Mononuclear cell (primary cell): ENCODE results near the gene EPB41L4B. TPM values are rescaled to one million over a fixed set of nuclear protein-coding genes. Genes with fewer than 3 reads are reported as not detected.

Source experiments
- H3K27me3 ChIP-seq: 2 replicates; pipeline ENCODE4 v1.6.0; 2011; ENCODE audit warnings: low read length, control low read depth; ENCODE audit not compliant: insufficient read depth
- H3K4me1 ChIP-seq: 2 replicates; pipeline ENCODE4 v1.5.1; 2011; ENCODE audit warnings: mild to moderate bottlenecking, low read length, control low read depth; ENCODE audit not compliant: insufficient read depth
- H3K4me3 ChIP-seq: 2 replicates; pipeline ENCODE4 v1.5.1; 2011; ENCODE audit warnings: mild to moderate bottlenecking, low read length, moderate library complexity
- H3K9me3 ChIP-seq: 2 replicates; pipeline ENCODE4 v1.5.1; 2011; ENCODE audit warnings: low read depth, mild to moderate bottlenecking, control low read depth, low read length
- total RNA-seq: library from RNA; depleted of rRNA; stranded (reverse); fragments of >200 nt; gene quantifications from one replicate; pipeline ENCODE4 v1.2.3, GENCODE V29; 2012

The EPB41L4B gene
- total RNA-seq, 1 donor: not detected

- Histone ChIP-seq H3K9me3 (no peaks in the 10 kb centered on the region), H3K4me3 (no peak overlapping the region), H3K27me3 (peaks cover 1% of the 10 kb centered on the region), H3K4me1 (no peaks in the 10 kb centered on the region)
Observed at GRCh38 chr9:109212768-109213167, 108.1 kb downstream of the EPB41L4B start.

GRCh38 chr9:109206670-109207069, 114.2 kb downstream of the EPB41L4B start:
- H3K4me1 ChIP-seq: no peaks in the 10 kb centered on the region
- H3K27me3 ChIP-seq: no peaks in the 10 kb centered on the region
- no peak overlapping the region for H3K4me3 ChIP-seq
- H3K9me3 ChIP-seq: no peaks in the 10 kb centered on the region

- no peak overlapping the region for H3K4me3 ChIP-seq
- no peaks in the 10 kb centered on the region for H3K27me3 ChIP-seq
- H3K9me3 ChIP-seq: no peaks in the 10 kb centered on the region
- no peaks in the 10 kb centered on the region for H3K4me1 ChIP-seq
Observed at GRCh38 chr9:109205526-109205925, 115.3 kb downstream of the EPB41L4B start.

GRCh38 chr9:109203761-109204360, 117.0 kb downstream of the EPB41L4B start:
- Histone ChIP-seq H3K27me3 (no peaks in the 10 kb centered on the region), H3K4me3 (no peak overlapping the region), H3K9me3 (no peaks in the 10 kb centered on the region), H3K4me1 (no peaks in the 10 kb centered on the region)

- Histone ChIP-seq H3K4me1 (no peaks in the 10 kb centered on the region), H3K9me3 (no peaks in the 10 kb centered on the region), H3K27me3 (no peaks in the 10 kb centered on the region), H3K4me3 (no peak overlapping the region)
Observed at GRCh38 chr9:109199676-109200075, 121.2 kb downstream of the EPB41L4B start.

GRCh38 chr9:109198736-109199382, 122.0 kb downstream of the EPB41L4B start:
- Histone ChIP-seq H3K4me1 (no peaks in the 10 kb centered on the region), H3K4me3 (no peak overlapping the region), H3K9me3 (no peaks in the 10 kb centered on the region), H3K27me3 (no peaks in the 10 kb centered on the region)

GRCh38 chr9:109193974-109194556, 126.8 kb downstream of the EPB41L4B start:
- no peak overlapping the region for H3K4me3 ChIP-seq
- H3K4me1 ChIP-seq: no peaks in the 10 kb centered on the region
- no peaks in the 10 kb centered on the region for H3K9me3 ChIP-seq
- H3K27me3 ChIP-seq: no peaks in the 10 kb centered on the region

- no peaks in the 10 kb centered on the region for H3K27me3 ChIP-seq
- no peaks in the 10 kb centered on the region for H3K4me1 ChIP-seq
- no peaks in the 10 kb centered on the region for H3K9me3 ChIP-seq
- H3K4me3 ChIP-seq: no peak overlapping the region
Observed at GRCh38 chr9:109192732-109193361, 128.0 kb downstream of the EPB41L4B start.

- H3K27me3 ChIP-seq: no peaks in the 10 kb centered on the region
- no peak overlapping the region for H3K4me3 ChIP-seq
- no peaks in the 10 kb centered on the region for H3K4me1 ChIP-seq
- H3K9me3 ChIP-seq: no peaks in the 10 kb centered on the region
Observed at GRCh38 chr9:109191746-109192145, 129.1 kb downstream of the EPB41L4B start.

- no peaks in the 10 kb centered on the region for H3K27me3 ChIP-seq
- H3K4me1 ChIP-seq: no peaks in the 10 kb centered on the region
- no peaks in the 10 kb centered on the region for H3K9me3 ChIP-seq
- H3K4me3 ChIP-seq: no peak overlapping the region
Observed at GRCh38 chr9:109190151-109190550, 130.7 kb downstream of the EPB41L4B start.

- Histone ChIP-seq H3K4me3 (no peak overlapping the region), H3K9me3 (no peaks in the 10 kb centered on the region), H3K27me3 (no peaks in the 10 kb centered on the region), H3K4me1 (no peaks in the 10 kb centered on the region)
Observed at GRCh38 chr9:109186857-109187520, 133.9 kb downstream of the EPB41L4B start.

GRCh38 chr9:109182940-109183798, 137.7 kb downstream of the EPB41L4B start:
- Histone ChIP-seq H3K4me3 (no peak overlapping the region), H3K27me3 (no peaks in the 10 kb centered on the region), H3K4me1 (no peaks in the 10 kb centered on the region), H3K9me3 (no peaks in the 10 kb centered on the region)

- H3K4me3 ChIP-seq: no peak overlapping the region
- no peaks in the 10 kb centered on the region for H3K27me3 ChIP-seq
- no peaks in the 10 kb centered on the region for H3K9me3 ChIP-seq
- no peaks in the 10 kb centered on the region for H3K4me1 ChIP-seq
Observed at GRCh38 chr9:109182550-109182939, 138.3 kb downstream of the EPB41L4B start.

GRCh38 chr9:109181284-109181683, 139.6 kb downstream of the EPB41L4B start:
- H3K4me3 ChIP-seq: no peak overlapping the region
- H3K4me1 ChIP-seq: no peaks in the 10 kb centered on the region
- no peaks in the 10 kb centered on the region for H3K27me3 ChIP-seq
- H3K9me3 ChIP-seq: no peaks in the 10 kb centered on the region
